Femur (tissue), 1 donor: Measurements from ENCODE around the gene DPP6.
"Not testable (repeated sequence)": the region's sequence is repeated elsewhere in the genome, so short reads cannot be mapped to it uniquely, and the experiment has no call there.

Experiments used
- DNase-seq: peaks from one replicate; pipeline ENCODE4 v3.0.0-alpha.2; 2017

DPP6 gene

GRCh38 chr7:154678001-154678550, 625.9 kb downstream of the DPP6 start:
- not testable (repeated sequence) for DNase-seq

- no peak for DNase-seq
These were observed 627.3 kb downstream of the DPP6 start for GRCh38 chr7:154679379-154680053.

GRCh38 chr7:154680894-154681659, 628.9 kb downstream of the DPP6 start:
- DNase-seq = no peak

GRCh38 chr7:154682003-154682402, 629.8 kb downstream of the DPP6 start:
- DNase-seq = no peak

DNA sequence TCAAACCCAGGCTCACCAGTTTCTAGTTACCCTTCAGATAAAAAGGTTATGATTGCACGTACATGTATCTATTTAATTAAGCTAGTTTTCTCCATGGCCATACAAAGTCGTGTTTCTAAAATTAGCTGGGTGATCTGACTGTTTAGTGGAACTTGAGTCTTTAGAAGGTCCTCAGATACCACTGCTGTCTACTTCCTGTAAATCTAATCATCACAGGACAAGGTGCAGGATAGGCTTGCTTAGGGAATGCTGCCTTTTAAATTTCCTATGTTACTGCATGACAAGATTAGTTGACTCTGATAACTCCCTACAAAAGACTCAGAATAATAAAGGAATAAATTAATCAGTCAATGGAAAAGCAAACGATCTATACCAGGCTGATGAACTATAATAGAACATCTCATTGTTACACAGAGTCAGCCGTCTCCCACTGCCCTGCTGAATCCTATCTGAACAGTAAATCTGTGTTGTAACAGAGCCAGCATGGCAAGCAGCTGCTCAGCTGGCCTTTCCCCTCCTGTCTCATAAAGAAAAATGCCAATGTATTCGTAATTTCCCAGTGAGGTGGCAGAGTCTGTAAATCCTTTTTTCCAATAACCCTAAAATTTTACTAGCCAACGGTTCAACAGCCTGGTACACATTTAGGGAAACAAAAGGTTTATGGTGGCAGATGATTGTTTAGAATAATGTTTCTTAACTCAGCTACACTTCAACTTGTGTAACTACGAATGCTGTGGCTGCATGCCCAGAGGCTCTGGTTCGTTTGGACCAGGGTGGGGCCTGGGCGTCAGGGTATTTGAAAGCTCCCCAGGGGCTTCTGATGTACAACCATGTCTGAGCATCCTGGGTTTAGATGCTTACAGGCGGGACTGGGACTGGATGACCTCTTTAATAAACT, 632.7 kb downstream of the DPP6 start:
- no peak for DNase-seq

GRCh38 chr7:154685564-154685901, 633.3 kb downstream of the DPP6 start:
- no peak for DNase-seq

GRCh38 chr7:154686305-154686704, 634.1 kb downstream of the DPP6 start:
- DNase-seq = no peak

DNA sequence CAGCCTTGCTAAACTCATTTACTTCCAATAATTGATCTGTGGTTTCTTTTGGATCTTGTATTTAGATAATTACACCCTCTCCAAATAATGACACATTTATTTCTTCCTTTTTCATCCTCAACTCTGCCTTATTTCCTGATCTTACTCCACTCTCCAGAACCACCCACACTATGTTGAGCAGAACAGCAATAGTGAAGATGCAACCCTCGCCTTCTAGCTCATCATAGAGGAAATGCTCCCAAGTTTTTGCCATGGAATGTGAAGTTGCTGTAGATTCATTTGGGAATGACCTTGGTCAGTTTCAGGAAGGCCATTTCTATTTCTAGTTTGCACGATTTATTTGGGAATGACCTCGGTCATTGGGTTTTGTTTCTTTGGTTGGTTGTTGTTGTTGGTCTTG, 636.8 kb downstream of the DPP6 start:
- DNase-seq = no peak

- no peak for DNase-seq
These were observed 638.2 kb downstream of the DPP6 start for GRCh38 chr7:154690411-154690810.

- no peak for DNase-seq
These were observed 641.5 kb downstream of the DPP6 start for GRCh38 chr7:154693661-154694060.

DNA sequence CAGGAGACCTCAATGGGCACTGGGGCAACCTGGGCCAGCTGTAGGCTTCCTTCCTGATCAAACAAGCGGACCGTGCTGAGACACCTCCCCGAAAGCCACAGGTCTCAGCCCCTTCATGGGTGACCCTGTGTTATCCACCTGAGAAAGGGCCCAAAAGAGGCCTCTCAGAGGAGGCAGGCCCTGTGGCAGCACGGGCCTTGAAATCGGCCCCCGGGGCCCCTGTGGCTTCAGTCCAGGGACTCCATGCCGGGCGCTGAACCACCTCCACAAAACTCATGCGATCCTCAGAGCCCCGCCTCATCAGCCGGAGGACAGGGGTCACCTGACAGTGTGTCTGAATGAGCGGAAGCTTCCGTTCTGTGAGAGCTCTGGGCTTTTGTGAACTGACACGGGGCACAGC, 643.6 kb downstream of the DPP6 start:
- no peak for DNase-seq

DNA sequence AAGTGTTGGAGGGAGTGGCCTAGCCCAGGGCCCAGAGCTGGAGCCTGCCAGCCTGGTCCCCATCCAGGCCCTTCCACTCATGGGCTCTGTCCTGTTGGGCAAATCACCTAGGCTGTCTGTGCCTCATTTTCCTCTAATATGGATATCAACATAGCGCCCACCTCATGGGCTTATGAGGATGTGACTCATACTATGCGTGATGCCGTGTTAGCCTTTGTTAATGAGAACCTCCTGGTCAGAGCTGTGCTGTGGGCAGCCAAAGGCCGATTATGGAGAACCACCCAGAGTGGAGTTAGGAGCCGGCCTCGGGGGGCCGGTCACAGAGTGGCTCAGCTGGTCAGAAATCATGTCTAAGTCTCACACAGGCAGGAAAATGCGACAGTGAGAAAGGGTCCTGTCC, 644.4 kb downstream of the DPP6 start:
- no peak for DNase-seq

- DNase-seq = no peak
These were observed 646.6 kb downstream of the DPP6 start for GRCh38 chr7:154698726-154699291.

GRCh38 chr7:154699417-154699816, 647.2 kb downstream of the DPP6 start:
- no peak for DNase-seq

DNA sequence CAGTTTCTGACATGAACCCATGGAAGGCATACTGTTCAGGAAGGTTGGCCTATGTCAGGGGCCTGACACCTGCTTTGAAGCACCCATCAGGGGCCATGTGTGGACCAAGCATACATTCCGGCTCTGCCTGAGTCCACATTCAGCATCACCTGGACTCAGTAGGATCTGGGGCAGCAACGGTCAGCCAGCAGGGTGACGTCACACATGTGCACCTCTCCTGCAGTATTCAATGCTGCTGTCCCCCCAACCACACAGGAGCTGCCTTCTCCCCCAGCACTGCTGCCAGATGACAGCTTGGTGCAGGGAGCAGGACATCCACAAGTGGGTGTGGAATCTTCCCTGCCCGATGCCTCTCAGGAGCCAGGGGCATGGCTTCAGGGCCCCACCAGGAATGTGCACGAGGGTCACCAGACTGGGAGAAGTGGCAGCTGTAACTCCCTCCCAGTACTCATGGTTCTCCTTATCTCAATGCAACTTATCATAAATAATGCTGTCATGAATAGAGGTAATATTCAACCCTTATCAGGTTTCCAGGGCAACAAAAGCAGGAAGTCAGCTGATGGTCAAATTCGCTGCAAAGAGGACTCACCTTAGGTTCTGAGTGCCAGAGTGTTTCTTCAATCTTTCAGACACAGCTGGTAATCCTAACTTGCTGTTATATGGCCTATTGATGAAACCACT, 657.8 kb downstream of the DPP6 start:
- DNase-seq = no peak

- no peak for DNase-seq
These were observed 667.8 kb downstream of the DPP6 start for GRCh38 chr7:154720016-154720415.

GRCh38 chr7:154721086-154721485, 668.9 kb downstream of the DPP6 start:
- DNase-seq = no peak

GRCh38 chr7:154726368-154726767, 674.2 kb downstream of the DPP6 start:
- DNase-seq = no peak

DNA sequence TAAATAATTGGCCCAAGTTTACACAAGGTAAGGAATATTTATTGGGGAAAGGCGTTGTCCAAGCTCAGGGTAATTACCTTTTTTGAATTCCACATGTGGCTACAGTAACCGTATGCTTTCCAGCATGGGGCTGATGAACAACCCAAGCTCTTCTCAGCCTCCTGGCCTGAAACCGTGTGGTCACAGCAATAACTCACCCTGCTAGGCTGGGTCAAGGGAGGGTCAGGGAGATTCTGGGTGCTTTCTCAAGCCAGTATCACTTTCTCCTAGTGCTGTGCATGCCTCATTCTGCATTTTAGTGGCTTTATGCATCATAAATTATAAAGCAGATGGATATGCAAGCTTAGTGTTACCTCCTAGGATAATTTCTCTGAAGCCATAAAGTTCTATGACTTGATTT, 676.9 kb downstream of the DPP6 start:
- no peak for DNase-seq

- no peak for DNase-seq
These were observed 683.6 kb downstream of the DPP6 start for GRCh38 chr7:154735766-154736165.

- no peak for DNase-seq
These were observed 684.2 kb downstream of the DPP6 start for GRCh38 chr7:154736389-154736788.

GRCh38 chr7:154738216-154738615, 686.0 kb downstream of the DPP6 start:
- no peak for DNase-seq
